Globus pallidus (tissue), 1 donor: ENCODE measurements around the gene LEUTX.

Source experiments
- DNase-seq: peaks from one replicate; pipeline ENCODE4 v3.0.0-alpha.2; 2015; ENCODE audit warnings: low spot score

LEUTX gene

GRCh38 chr19:39824143-39825092 lies 45.8 kb downstream of the LEUTX start:
- DNase-seq, result peak; percentile 98

GRCh38 chr19:39825093-39825463 lies 46.4 kb downstream of the LEUTX start:
- no peak for DNase-seq

GRCh38 chr19:39825531-39826076 lies 47.0 kb downstream of the LEUTX start:
- no peak for DNase-seq

- DNase-seq, result no peak
These were observed 47.8 kb downstream of the LEUTX start for GRCh38 chr19:39826311-39826945.

- DNase-seq, result no peak
These were observed 48.6 kb downstream of the LEUTX start for GRCh38 chr19:39827216-39827615.

GRCh38 chr19:39828015-39828653 lies 49.5 kb downstream of the LEUTX start:
- DNase-seq, result no peak

- DNase-seq, result no peak
These were observed 50.0 kb downstream of the LEUTX start for GRCh38 chr19:39828654-39829032.

GRCh38 chr19:39829702-39830275 lies 51.1 kb downstream of the LEUTX start:
- no peak for DNase-seq

- DNase-seq, result no peak
These were observed 51.8 kb downstream of the LEUTX start for GRCh38 chr19:39830406-39830805.

- DNase-seq, result no peak
These were observed 52.2 kb downstream of the LEUTX start for GRCh38 chr19:39830847-39831246.

GRCh38 chr19:39831679-39832078 lies 53.0 kb downstream of the LEUTX start:
- no peak for DNase-seq

GRCh38 chr19:39832341-39833083 lies 53.9 kb downstream of the LEUTX start:
- DNase-seq, result no peak

GRCh38 chr19:39833160-39833463 lies 54.5 kb downstream of the LEUTX start:
- DNase-seq, result no peak

GRCh38 chr19:39833464-39834286 lies 55.0 kb downstream of the LEUTX start, which contains the start of gene DYRK1B:
DYRK1B (minus strand) TSS chr19:39834162; CDS start chr19:39831867, 2,295 bp downstream.
- peak; percentile 97 for DNase-seq

- no peak for DNase-seq
These were observed 55.7 kb downstream of the LEUTX start for GRCh38 chr19:39834287-39834841.
